Skin epidermis (tissue), 12 donors: ENCODE results near the gene DBT.
"Not testable (repeated sequence)": the region's sequence is repeated elsewhere in the genome, so short reads cannot be mapped to it uniquely, and the experiment has no call there.

ENCODE experiments used
- H3K27ac ChIP-seq, 21 experiments: fragments of 200-600 bp; sonication (generic) in 11 of 21; one replicate each; pipeline ENCODE4 v1.5.0; 2020; ENCODE audit warnings: mild to moderate bottlenecking in 3 of 21, inconsistent platforms in 2 of 21, moderate library complexity in 2 of 21
- H3K4me3 ChIP-seq, 7 experiments: fragments of 200-600 bp; sonication (generic) in 2 of 7; one replicate each; pipeline ENCODE4 v1.5.0; 2020; ENCODE audit warnings: inconsistent platforms in 2 of 7, mild to moderate bottlenecking in 2 of 7, moderate library complexity in 1 of 7

Gene DBT

GRCh38 chr1:100253552-100253951 is 3.9 kb upstream of the DBT start:
- Histone ChIP-seq H3K4me3 (no peak overlapping the region), H3K27ac (no peak overlapping the region)

- H3K4me3 ChIP-seq = no peak overlapping the region
- H3K27ac ChIP-seq = no peak overlapping the region
These were observed 3.3 kb upstream of the DBT start for GRCh38 chr1:100252901-100253300.

- Histone ChIP-seq H3K27ac (peak overlapping the region in 1 of 21 experiments; percentile 87), H3K4me3 (no peak overlapping the region)
These were observed 1.2 kb upstream of the DBT start for GRCh38 chr1:100250807-100251206.

GRCh38 chr1:100250264-100250663 is 630 bp upstream of the DBT start:
- Histone ChIP-seq H3K4me3 (peak overlapping the region; percentile 56 to 86 (median 77)), H3K27ac (peak overlapping the region in 11 of 21 experiments; percentile 5 to 90 (median 45))

- peak overlapping the region; percentile 56 to 86 (median 77) for H3K4me3 ChIP-seq
These were observed 488 bp downstream of the DBT start for GRCh38 chr1:100249155-100249536.

GRCh38 chr1:100246738-100247137 is 2.9 kb downstream of the DBT start:
- no peak overlapping the region for H3K4me3 ChIP-seq
- H3K27ac ChIP-seq = no peak overlapping the region

More at GRCh38 chr1:100249155-100249536, 488 bp downstream of the DBT start:
- peak overlapping the region; percentile 17 to 91 (median 85) for H3K27ac ChIP-seq

GRCh38 chr1:100240631-100241030 is 9.0 kb downstream of the DBT start:
- Histone ChIP-seq H3K4me3 (no peak overlapping the region), H3K27ac (no peak overlapping the region)

DNA sequence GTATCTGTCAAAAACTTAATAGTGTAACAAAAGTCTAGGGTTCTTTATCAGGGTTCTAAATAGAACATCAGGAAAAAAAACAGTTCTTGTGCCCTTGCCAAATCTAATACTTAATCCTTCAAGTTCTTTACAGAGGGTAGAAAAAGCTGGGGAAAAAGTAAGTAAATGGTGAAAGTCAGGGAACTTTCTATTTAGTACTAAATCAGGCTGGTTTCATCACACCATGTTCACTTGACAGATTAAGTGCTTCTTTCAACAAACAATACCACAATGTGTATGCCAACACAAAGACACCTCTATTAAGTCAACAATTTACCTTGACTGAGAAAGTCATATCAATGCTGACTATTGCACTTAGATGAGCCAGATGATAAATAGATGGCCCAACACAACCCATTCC is 9.7 kb downstream of the DBT start:
- H3K27ac ChIP-seq = no peak overlapping the region

DNA sequence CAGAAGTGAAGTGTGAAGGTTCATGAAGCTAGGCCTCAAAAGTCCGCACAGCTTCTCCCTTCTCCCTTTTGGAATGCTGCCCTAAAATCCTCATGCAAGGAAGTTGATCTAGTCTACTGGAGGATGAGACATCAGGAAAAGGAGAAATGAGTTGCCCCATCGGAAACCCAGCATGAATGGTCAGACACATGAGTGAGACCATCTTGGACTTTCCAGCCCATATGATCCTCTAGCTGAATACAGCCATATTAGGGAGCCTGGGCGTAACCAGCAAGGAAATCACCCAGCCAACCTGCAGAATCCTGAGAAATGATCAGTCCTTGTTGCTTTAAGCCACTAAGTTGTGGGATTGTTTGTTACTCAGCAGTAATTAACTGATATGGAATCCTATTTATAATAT is 12.5 kb downstream of the DBT start:
- H3K4me3 ChIP-seq = no peak overlapping the region
- no peak overlapping the region for H3K27ac ChIP-seq

More for the DNA sequence above, 9.7 kb downstream of the DBT start:
- no peak overlapping the region for H3K4me3 ChIP-seq

DNA sequence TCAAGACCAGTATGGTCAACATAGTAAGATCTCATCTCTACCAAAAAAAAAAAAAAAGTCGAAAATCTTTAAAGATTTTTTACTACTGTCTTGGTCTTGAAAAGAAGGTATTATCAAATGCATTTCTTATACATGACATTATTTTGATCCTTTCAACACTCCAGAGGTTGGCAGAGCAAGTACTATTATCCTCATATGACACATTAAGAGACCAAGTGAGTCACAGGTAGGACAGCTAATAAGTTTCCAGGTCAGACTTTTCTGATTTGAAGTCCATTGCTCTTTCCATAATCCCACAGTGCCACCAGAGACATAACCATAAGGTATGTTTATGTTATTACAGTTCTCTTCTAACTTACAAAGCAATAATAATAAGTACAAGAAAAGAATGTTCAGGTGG is 15.2 kb downstream of the DBT start:
- no peak overlapping the region for H3K4me3 ChIP-seq
- H3K27ac ChIP-seq = no peak overlapping the region

DNA sequence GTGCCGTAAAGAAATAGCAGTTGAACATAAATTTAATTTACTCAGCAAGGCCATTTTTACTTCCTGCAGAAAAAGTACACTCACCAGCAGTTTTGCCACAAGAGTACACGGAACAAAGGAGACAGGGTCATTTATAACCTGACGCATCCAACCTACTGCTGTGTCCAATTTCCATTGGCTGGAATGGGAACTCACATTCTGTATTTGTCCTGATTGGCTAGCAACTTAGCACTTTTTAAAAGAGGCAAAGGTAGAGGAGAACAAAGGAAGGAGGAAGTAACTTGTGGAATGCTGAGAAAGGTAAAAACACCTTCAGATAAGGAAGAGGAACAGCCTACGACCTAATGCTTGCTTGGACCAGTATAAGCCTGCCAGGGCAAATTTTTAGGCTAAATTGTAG is 16.1 kb downstream of the DBT start:
- H3K4me3 ChIP-seq, H3K27ac ChIP-seq: not testable (repeated sequence)

DNA sequence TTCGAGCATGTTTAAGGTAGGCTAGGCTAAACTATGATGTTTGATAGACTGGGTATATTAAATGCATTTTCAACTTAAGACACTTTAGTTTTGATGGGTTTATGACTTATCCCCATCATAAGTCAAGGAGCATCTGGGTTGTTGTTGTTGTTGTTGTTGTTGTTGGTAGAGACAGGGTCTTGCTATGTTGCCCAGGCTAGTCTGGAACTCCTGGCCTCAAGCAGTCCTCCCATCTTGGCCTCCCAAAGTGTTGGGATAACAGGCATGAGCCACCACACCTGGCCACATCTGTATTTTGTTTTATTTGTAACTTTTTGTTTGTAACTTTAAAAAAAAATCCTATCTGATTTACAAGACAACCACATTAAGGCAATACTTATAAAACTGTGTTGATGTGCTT is 17.5 kb downstream of the DBT start:
- no peak overlapping the region for H3K4me3 ChIP-seq
- H3K27ac ChIP-seq = no peak overlapping the region

GRCh38 chr1:100231721-100232120 is 17.9 kb downstream of the DBT start:
- Histone ChIP-seq H3K4me3 (no peak overlapping the region), H3K27ac (no peak overlapping the region)

DNA sequence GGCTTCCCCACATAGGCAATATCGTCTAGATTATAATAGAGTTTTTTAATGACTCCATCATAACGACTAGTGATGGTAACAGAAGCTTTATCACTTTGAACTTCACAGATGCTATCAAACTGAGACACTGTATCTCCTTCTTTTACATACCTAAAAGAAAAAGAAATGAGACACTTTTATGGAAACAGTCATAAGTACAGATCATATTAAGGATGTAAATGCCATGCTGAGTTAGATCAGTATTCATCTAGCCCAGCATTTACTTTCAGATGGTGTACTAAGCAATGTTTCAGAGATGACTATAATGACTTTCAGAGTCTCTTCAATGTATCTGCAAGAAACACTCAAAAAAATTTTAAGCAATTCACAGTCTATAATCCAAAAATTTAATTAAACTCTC is 18.9 kb downstream of the DBT start:
- Histone ChIP-seq H3K4me3 (no peak overlapping the region), H3K27ac (no peak overlapping the region)

- no peak overlapping the region for H3K4me3 ChIP-seq
These were observed 19.8 kb downstream of the DBT start for GRCh38 chr1:100229681-100230443.

DNA sequence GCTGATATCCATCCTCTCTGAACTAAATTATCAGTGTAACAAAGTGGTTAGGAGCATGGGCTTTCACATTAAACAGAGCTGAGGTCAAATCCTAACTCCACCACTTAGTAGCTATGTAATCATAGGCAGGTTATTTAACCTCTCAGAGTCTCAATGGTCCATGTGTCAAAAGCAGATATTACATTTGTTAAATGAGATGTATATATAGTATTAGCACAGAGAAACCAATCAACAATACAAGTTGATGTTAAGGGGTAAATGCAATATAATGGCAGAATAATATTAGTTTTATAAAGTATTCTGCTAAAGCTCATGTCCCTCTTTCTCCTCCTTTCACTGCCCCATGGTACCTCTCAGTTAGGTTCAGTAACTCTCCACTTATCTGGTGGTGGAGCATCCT is 27.2 kb downstream of the DBT start:
- no peak overlapping the region for H3K4me3 ChIP-seq
- no peak overlapping the region for H3K27ac ChIP-seq

More at GRCh38 chr1:100229681-100230443, 19.8 kb downstream of the DBT start:
- H3K27ac ChIP-seq = no peak overlapping the region

DNA sequence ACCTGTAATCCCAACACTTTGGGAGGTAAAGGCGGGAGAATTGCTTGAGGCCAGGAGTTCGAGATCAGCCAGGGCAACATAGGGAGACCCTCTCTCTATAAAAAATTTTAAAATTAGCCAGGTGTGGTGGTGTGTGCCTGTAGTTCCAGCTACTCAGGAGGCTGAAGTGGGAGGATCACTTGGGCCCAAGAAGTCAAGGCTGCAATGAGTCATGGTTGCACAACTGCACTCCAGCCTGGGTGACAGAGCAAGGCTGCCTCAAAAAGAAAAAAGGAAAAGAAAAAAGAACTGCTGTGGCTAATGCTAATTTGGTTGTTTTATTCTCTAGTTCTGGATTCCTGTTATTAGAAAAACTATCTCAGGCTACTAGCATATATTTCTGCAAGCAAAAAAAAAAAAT is 29.8 kb downstream of the DBT start:
- Histone ChIP-seq H3K27ac (no peak overlapping the region), H3K4me3 (no peak overlapping the region)

DNA sequence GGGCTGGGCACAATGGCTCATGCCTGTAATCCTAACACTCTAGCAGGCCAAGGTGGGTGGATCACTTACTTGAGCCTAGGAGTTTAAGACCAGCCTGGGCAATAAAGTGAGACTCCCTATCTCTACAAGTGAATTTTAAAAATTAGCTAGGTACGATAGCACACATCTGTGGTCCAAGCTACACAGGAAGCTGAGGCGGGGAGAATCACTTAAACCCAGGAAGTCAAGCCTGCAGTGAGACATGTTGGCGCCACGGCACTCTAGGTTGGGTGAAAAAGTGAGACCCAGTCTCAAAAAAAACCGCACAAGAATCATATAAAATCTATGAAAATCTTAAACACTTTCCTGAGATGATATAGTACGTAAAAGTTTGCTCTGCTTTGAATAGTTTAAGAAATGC is 30.2 kb downstream of the DBT start:
- H3K4me3 ChIP-seq = no peak overlapping the region
- no peak overlapping the region for H3K27ac ChIP-seq

DNA sequence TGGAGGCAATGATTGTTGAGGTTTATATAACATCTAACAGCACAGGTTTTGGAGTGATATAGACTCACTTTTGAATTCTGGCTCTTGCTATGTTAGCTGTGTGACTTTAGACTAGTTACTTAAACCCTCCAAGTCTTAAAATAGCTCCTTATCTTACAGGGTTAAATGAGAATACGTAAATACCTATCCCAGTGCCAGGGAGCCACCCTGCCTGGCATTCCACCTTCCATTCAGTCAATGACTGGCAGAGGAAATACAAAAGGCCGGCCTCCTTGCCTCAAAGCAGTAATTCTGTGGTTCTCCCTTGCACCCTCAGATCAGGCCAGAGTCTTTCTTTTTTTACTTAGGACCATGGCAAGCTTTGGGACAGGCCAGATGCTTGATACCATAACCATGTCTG is 31.8 kb downstream of the DBT start:
- Histone ChIP-seq H3K4me3 (no peak overlapping the region), H3K27ac (no peak overlapping the region)

- Histone ChIP-seq H3K4me3 (no peak overlapping the region), H3K27ac (no peak overlapping the region)
These were observed 34.5 kb downstream of the DBT start for GRCh38 chr1:100215101-100215500.

DNA sequence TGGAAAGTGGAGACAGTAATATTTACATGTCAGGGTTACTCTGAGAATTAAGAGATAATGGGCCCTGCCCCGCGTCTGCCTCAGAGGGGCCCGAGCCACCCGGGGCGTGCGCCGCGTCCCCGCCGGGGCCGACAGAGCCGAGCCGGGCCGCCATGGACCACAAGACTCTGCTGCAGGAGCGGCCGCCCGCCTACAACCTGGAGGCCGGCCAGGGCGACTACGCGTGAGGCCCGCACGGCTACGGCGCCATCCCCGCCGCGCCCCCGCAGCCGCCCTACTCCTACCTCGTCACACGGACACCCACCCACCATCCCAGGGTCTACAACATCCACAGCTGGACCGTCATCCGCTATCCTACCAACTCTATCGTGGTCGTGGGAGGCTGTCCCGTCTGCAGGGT is 36.5 kb downstream of the DBT start:
- Histone ChIP-seq H3K4me3 (no peak overlapping the region), H3K27ac (no peak overlapping the region)

DNA sequence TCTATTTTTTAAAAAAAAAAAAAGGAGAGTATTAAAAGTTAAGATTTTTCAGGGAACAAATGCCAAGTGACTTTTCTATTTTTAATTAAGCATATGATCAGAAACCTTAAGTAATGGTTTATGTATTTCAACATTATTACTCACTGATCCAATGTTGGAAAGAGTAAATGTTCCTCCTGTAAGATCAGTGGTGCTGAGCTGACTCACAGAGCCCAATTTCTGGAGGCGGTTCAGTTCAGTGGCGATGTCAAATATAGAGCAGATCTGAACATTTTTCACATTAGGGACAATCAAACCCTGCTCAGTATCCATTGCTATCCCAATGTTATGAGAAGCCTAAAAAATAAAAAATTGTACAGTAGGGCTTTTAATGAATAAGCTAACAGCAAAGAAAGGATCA is 43.3 kb downstream of the DBT start:
- Histone ChIP-seq H3K27ac (no peak overlapping the region), H3K4me3 (no peak overlapping the region)
